Mammary epithelial cell (primary cell): ENCODE measurements around the gene PITX1.

ENCODE experiments used
- EZH2 ChIP-seq: IDR thresholded peaks from 2 replicates; pipeline ENCODE4 v1.6.1; 2012; ENCODE audit warnings: low read length, inconsistent platforms, borderline replicate concordance
- TF ChIP-seq, protein P1 (sequence below), 2 donors: IDR thresholded peaks in 1 of 2; conservative IDR thresholded peaks in 1 of 2; 2 replicates each; pipeline ENCODE4 v1.5.1; 2011 to 2012; ENCODE audit warnings: inconsistent platforms in 2 of 2, low read length in 2 of 2, mild to moderate bottlenecking in 2 of 2, control low read depth in 1 of 2, low read depth in 1 of 2; ENCODE audit not compliant: insufficient read depth in 1 of 2; ENCODE audit errors: extremely low read depth in 1 of 2

DNA sequence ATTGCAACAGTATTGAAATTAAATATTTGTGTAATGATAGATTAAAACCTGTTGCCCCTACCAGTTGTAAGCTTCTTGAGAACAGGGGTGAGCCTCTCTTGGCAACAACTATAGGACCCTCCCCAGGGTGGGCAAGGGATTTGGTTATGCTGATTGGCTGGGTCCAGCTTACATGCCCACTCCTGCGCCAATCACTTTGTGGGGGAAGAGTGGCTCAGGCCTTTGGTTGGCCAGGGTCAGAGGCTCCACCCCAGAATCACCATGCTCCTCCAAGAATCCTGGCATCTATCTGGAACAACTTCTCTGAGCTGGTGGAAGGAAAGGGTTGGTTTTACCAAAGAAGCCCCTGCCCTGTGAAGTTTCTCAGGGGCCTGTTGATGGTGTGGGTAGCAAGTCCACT is 8.6 kb upstream of the PITX1 start:
- TF ChIP-seq, protein P1, sequence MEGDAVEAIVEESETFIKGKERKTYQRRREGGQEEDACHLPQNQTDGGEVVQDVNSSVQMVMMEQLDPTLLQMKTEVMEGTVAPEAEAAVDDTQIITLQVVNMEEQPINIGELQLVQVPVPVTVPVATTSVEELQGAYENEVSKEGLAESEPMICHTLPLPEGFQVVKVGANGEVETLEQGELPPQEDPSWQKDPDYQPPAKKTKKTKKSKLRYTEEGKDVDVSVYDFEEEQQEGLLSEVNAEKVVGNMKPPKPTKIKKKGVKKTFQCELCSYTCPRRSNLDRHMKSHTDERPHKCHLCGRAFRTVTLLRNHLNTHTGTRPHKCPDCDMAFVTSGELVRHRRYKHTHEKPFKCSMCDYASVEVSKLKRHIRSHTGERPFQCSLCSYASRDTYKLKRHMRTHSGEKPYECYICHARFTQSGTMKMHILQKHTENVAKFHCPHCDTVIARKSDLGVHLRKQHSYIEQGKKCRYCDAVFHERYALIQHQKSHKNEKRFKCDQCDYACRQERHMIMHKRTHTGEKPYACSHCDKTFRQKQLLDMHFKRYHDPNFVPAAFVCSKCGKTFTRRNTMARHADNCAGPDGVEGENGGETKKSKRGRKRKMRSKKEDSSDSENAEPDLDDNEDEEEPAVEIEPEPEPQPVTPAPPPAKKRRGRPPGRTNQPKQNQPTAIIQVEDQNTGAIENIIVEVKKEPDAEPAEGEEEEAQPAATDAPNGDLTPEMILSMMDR (conservative IDR thresholded peaks at IDR 0.05 in 1 of 2, IDR thresholded peaks at IDR 0.05 in 1 of 2; ENCODE audit: extremely low read depth in 1 of 2, insufficient read depth in 1 of 2, low read depth in 1 of 2, low read length in 2 of 2) = no peak
- TF ChIP-seq EZH2 = no peak
